ENCODE measurements around the gene XYLB. TPM values are rescaled to one million over a fixed set of nuclear protein-coding genes. Genes with fewer than 3 reads are reported as not detected.
"Not testable (repeated sequence)": the region's sequence is repeated elsewhere in the genome, so short reads cannot be mapped to it uniquely, and the experiment has no call there.

Gene XYLB
- total RNA-seq, 1 donor: 4.3 TPM

DNA sequence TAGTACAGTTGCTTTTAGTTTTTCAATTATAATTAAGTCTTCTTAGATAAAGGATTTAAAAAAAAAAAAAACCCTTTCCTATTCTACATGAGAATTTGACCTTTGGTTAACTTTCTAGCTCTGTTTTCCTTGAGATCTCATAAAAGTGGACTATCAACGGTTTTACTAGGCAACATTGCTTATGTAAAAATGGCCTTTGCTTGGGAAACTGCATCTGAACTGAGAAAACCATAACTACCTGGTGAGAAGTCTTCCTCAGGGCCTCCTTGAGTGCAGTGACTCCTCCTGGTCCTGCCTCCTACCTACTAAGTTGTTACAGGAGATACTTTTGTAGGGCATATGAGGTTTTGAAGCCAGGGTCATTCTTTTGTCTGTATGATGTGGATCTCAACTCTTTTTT lies 65.0 kb downstream of the XYLB start:
- no peak overlapping the region for H3K4me3 ChIP-seq (ENCODE audit: low read depth, low read length)
- DNase-seq (ENCODE audit: low read depth): peak; percentile 65
- TF ChIP-seq, protein P1, sequence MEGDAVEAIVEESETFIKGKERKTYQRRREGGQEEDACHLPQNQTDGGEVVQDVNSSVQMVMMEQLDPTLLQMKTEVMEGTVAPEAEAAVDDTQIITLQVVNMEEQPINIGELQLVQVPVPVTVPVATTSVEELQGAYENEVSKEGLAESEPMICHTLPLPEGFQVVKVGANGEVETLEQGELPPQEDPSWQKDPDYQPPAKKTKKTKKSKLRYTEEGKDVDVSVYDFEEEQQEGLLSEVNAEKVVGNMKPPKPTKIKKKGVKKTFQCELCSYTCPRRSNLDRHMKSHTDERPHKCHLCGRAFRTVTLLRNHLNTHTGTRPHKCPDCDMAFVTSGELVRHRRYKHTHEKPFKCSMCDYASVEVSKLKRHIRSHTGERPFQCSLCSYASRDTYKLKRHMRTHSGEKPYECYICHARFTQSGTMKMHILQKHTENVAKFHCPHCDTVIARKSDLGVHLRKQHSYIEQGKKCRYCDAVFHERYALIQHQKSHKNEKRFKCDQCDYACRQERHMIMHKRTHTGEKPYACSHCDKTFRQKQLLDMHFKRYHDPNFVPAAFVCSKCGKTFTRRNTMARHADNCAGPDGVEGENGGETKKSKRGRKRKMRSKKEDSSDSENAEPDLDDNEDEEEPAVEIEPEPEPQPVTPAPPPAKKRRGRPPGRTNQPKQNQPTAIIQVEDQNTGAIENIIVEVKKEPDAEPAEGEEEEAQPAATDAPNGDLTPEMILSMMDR (IDR thresholded peaks at IDR 0.05; ENCODE audit: insufficient read depth, low read depth, low read length): no peak

DNA sequence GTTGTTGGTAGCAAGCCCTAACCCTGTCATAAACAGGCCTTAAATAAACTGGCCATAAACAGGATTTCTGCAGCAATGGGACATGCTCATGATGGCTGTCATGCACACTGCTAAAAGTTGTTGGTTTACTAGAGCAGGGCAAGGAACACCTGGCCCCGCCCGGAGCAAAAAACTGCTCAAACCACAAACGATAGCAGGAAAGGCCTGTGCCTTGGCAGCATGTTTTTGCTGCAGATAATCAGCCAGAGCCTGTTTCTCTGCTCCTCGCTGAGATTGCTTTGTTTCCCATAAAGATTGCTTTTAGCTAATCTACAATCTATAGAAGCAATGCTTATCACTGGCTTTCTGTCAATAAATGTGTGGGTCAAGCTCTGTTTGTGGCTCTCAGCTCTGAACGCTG lies 74.2 kb downstream of the XYLB start:
- not testable (repeated sequence) for H3K4me3 ChIP-seq (ENCODE audit: low read depth, low read length); DNase-seq (ENCODE audit: low read depth)

GRCh38 chr3:38421679-38422336 lies 75.2 kb downstream of the XYLB start:
- TF ChIP-seq, protein P1 (IDR thresholded peaks at IDR 0.05; ENCODE audit: insufficient read depth, low read depth, low read length): no peak
- DNase-seq (ENCODE audit: low read depth): no peak

GRCh38 chr3:38426798-38427426 lies 80.3 kb downstream of the XYLB start:
- DNase-seq (ENCODE audit: low read depth); H3K4me3 ChIP-seq (ENCODE audit: low read depth, low read length): not testable (repeated sequence)

More at GRCh38 chr3:38421679-38422336, 75.2 kb downstream of the XYLB start:
- H3K4me3 ChIP-seq (ENCODE audit: low read depth, low read length): no peak overlapping the region

GRCh38 chr3:38432871-38433658 lies 86.5 kb downstream of the XYLB start:
- H3K4me3 ChIP-seq (ENCODE audit: low read depth, low read length); DNase-seq (ENCODE audit: low read depth): not testable (repeated sequence)

DNA sequence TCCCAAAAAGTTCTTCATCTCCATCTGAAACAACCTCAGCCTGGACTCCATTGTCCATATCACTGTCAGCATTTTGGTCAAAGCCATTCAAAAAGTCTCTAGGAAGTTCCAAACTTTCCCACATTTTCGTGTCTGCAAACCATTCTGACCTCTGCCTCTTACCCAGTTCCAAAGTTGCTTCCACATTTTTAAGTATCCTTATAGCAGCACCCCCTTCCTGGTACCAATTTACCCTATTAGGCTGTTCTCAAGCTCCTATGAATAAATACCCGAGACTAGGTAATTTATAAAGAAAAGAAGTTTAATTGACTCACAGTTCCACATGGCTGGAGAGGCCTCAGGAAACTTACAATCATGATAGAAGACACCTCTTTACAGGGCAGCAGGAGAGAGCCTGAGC lies 87.1 kb downstream of the XYLB start:
- not testable (repeated sequence) for DNase-seq (ENCODE audit: low read depth); H3K4me3 ChIP-seq (ENCODE audit: low read depth, low read length)

GRCh38 chr3:38438436-38439069 lies 92.0 kb downstream of the XYLB start:
- not testable (repeated sequence) for DNase-seq (ENCODE audit: low read depth); H3K4me3 ChIP-seq (ENCODE audit: low read depth, low read length)

GRCh38 chr3:38443205-38443604 lies 96.6 kb downstream of the XYLB start:
- DNase-seq (ENCODE audit: low read depth): not testable (repeated sequence)

GRCh38 chr3:38446085-38446686 lies 99.6 kb downstream of the XYLB start:
- DNase-seq (ENCODE audit: low read depth): no peak
- TF ChIP-seq, protein P1 (IDR thresholded peaks at IDR 0.05; ENCODE audit: insufficient read depth, low read depth, low read length): no peak
- no peak overlapping the region for H3K4me3 ChIP-seq (ENCODE audit: low read depth, low read length)

More at GRCh38 chr3:38443205-38443604, 96.6 kb downstream of the XYLB start:
- not testable (repeated sequence) for H3K4me3 ChIP-seq (ENCODE audit: low read depth, low read length)

Measured in fibroblast of villous mesenchyme (primary cell).